Right ventricle myocardium inferior (tissue), 1 donor: Measurements from ENCODE around the gene PTGIS. TPM values are rescaled to one million over a fixed set of nuclear protein-coding genes. Genes with fewer than 3 reads are reported as not detected.

Experiments
- ATAC-seq: fragments of 200-7000 bp; cut with Tn5 transposase; one replicate; pipeline ENCODE4 v1.9.1; 2020; ENCODE audit warnings: mild to moderate bottlenecking, moderate library complexity
- DNase-seq: peaks from one replicate; pipeline ENCODE4 v3.0.0; 2021; ENCODE audit errors: missing footprints
- intact Hi-C: fragments of 100-400 bp; cut with DNase I; formaldehyde crosslinking; loops from one replicate; pipeline ENCODE4 v1.11.0; 2022
- total RNA-seq: library from RNA; stranded (reverse); fragmentation: NEBNext Ultra II Directional; extraction: Animal tissue kit (Norgen Biotek cat#: 25700); gene quantifications from one replicate; pipeline ENCODE4 v1.2.1, GENCODE V29; 2021
- donor health status: DM: no; HTN: yes; CAD: no; lungs with severe emphysema.

The PTGIS gene
- total RNA-seq, 1 donor from 2014 or later: 24.2 TPM

- DNase-seq (no peak), ATAC-seq (no peak)
- intact Hi-C loops: no loop called here
Observed at GRCh38 chr20:49601153-49601924, 33.4 kb upstream of the PTGIS start.

DNA sequence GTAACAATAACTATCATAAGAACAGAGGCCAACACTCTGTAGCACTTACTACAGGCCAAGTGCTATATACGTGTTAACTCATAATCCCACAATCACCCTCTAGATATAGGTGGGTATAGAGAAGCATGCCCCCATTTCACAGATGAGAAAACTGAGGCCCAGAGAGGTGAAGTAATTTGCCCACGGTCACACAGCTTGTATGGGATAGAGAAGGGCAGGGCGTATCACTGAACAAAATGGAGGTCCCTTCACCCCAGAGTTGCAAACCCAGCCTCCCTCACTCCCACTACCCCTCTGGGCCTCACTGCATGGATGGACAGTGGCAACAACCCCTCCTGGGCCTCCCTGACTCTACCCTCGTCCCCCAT, 31.8 kb upstream of the PTGIS start:
- DNase-seq (no peak), ATAC-seq (no peak)
- intact Hi-C loops: no loop called here

GRCh38 chr20:49597825-49598395, 30.0 kb upstream of the PTGIS start:
- ATAC-seq: no peak
- no peak for DNase-seq
- intact Hi-C loops: no loop called here

- no peak for ATAC-seq
- intact Hi-C loops: no loop called here
- DNase-seq: no peak
Observed at GRCh38 chr20:49595811-49596561, 28.0 kb upstream of the PTGIS start.

GRCh38 chr20:49595346-49595745, 27.4 kb upstream of the PTGIS start:
- intact Hi-C loops: no loop called here
- ATAC-seq (no peak), DNase-seq (peak; percentile 21)

- ATAC-seq (no peak), DNase-seq (peak; percentile 52)
- intact Hi-C loops: no loop called here
Observed at GRCh38 chr20:49594931-49595315, 27.0 kb upstream of the PTGIS start.

DNA sequence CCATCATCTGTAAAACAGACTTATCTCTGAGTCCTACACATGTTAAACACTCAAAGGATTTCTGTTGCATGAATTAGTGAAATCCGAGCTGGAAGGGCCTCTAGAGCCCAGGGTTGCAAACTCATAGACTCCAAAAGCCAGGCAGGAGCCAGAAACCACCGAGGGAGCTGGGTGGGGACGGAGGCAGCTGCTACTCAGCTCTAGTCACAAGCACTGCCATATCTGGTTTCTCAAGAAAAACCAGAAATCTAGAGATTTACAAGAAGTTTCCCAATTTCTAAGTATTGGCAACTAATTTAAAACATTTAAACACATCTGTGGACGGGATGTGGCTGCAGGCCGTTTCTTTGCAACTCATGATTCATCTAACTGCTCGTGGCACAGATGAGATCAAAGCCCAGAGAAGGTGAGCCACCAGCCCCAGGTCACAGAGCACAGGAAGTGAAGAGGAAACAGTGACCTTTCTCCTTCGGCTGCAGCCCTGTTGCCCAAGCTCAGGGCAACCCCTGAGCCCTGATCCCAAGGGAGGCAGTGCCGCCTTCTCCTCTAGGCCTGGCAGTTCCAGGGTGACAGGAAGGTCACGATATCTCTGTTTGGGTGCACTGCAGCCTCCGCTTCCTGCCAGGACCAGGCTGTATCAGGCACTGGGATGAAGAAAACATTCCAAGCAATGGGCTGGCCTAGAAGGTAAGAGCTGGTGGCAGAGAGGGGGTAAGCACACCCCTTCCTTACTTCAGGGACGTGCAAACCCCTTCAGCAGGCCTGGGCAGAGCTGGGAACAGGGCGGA, 26.4 kb upstream of the PTGIS start:
- DNase-seq (peak; percentile 86), ATAC-seq (peak; percentile 93)
- intact Hi-C loops: no loop called here

- DNase-seq (peak; percentile 13), ATAC-seq (no peak)
- intact Hi-C loops: no loop called here
Observed at GRCh38 chr20:49593466-49594142, 25.7 kb upstream of the PTGIS start.

DNA sequence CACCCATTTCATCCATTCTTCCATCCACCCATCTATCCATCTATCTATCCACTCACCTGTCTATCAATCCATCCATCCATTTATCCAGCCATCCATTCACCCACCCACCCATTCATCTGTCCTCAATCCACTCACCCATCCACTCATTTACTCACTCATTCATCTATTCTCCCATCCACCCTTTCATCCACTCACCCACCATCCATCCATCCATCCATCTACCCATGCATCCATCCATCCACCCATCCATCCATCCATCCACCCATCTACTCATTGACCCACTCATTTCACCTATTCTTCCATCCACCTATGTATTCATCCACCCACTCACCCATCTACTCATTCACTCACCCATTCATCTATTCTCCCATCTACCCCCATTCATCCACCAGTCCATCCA, 24.2 kb upstream of the PTGIS start:
- DNase-seq (no peak), ATAC-seq (no peak)
- intact Hi-C loops: no loop called here

GRCh38 chr20:49591217-49591865, 23.4 kb upstream of the PTGIS start:
- peak; percentile 55 for DNase-seq
- peak; percentile 58 for ATAC-seq
- intact Hi-C loops: no loop called here

- DNase-seq (peak; percentile 18), ATAC-seq (no peak)
- intact Hi-C loops: no loop called here
Observed at GRCh38 chr20:49590163-49591017, 22.5 kb upstream of the PTGIS start.

- DNase-seq (no peak), ATAC-seq (no peak)
- intact Hi-C loops: no loop called here
Observed at GRCh38 chr20:49589747-49590146, 21.8 kb upstream of the PTGIS start.

GRCh38 chr20:49587111-49587570, 19.2 kb upstream of the PTGIS start:
- intact Hi-C loops: no loop called here
- DNase-seq (no peak), ATAC-seq (no peak)

- intact Hi-C loops: no loop called here
- DNase-seq (peak; percentile 22), ATAC-seq (no peak)
Observed at GRCh38 chr20:49585585-49586245, 17.8 kb upstream of the PTGIS start.

- DNase-seq (no peak), ATAC-seq (no peak)
- intact Hi-C loops: no loop called here
Observed at GRCh38 chr20:49584418-49585382, 16.8 kb upstream of the PTGIS start.
